Body of pancreas (tissue), 4 donors: ENCODE measurements around the gene DNASE1L3. TPM values are rescaled to one million over a fixed set of nuclear protein-coding genes. Genes with fewer than 3 reads are reported as not detected.

ENCODE experiments used
- ATAC-seq: fragments of 150-250 bp; one replicate; pipeline ENCODE4 v1.9.1; 2016
- DNase-seq, 4 donors: peaks; one replicate each; pipeline ENCODE4 v3.0.0-alpha.2; 2019
- H3K27ac ChIP-seq, 4 donors: fragments of 200-600 bp; sonication (generic); 1 replicate in 3 of 4; 2 replicates in 1 of 4; pipeline versions ENCODE4 v1.5.1 to v1.6.1; 2016 to 2019; ENCODE audit warnings: mild to moderate bottlenecking in 1 of 4, mixed read lengths in 1 of 4, moderate library complexity in 1 of 4
- H3K27me3 ChIP-seq, 2 donors: fragments of 200-600 bp; sonication (generic); one replicate each; pipeline ENCODE4 v1.6.0; 2016; ENCODE audit warnings: mild to moderate bottlenecking in 1 of 2
- H3K36me3 ChIP-seq, 2 donors: fragments of 200-600 bp; sonication (generic); replicated peaks in 1 of 2; 2 replicates each; pipeline ENCODE4 v1.5.1; 2016; ENCODE audit warnings: low read depth in 2 of 2; ENCODE audit not compliant: insufficient read depth in 1 of 2
- H3K4me1 ChIP-seq: fragments of 200-600 bp; sonication (generic); one replicate; pipeline ENCODE4 v1.6.0; 2016
- H3K4me3 ChIP-seq, 2 donors: fragments of 200-600 bp; sonication (generic); 1 replicate in 1 of 2; 2 replicates in 1 of 2; pipeline ENCODE4 v1.5.1; 2016 to 2019
- H3K9me3 ChIP-seq, 3 donors: fragments of 200-600 bp; sonication (generic); 1 replicate in 2 of 3; 2 replicates in 1 of 3; pipeline ENCODE4 v1.5.1; 2016
- POLR2A ChIP-seq, 3 donors: fragments of 450-650 bp; IDR thresholded peaks; one replicate each; pipeline ENCODE4 v1.6.1; 2016; ENCODE audit warnings: antibody characterized with exemption in 3 of 3, mild to moderate bottlenecking in 2 of 3
- WGBS, 2 donors: methylation state at CpG; one replicate each; pipeline ENCODE4 v1.1.5; 2017; 5-methylcytosine and 5-hydroxymethylcytosine counted together
- intact Hi-C: fragments of 100-400 bp; cut with DNase I; formaldehyde crosslinking; loops from one replicate; pipeline ENCODE4 v1.15.1; 2023
- total RNA-seq, 2 donors: library from RNA; depleted of rRNA; stranded (reverse); fragments of >200 nt; gene quantifications; one replicate each; pipeline ENCODE4 v1.1.0, GENCODE V29; 2016
- TF ChIP-seq, protein P1 (sequence below), 7 experiments: fragments of 450-650 bp in 4 of 7; fragments of 200-600 bp in 3 of 7; sonication (generic) in 3 of 7; IDR thresholded peaks; one replicate each; pipeline ENCODE4 v1.5.1; 2016 to 2019; ENCODE audit warnings: antibody characterized with exemption in 7 of 7

DNASE1L3 gene
- total RNA-seq, 2 donors from 2014 or later, result 2.1 TPM; not detected in 1

- peak overlapping the region; percentile 13 to 90 for H3K4me3 ChIP-seq
- intact Hi-C loops, result no loop called here
- no peaks in the 10 kb centered on the region for H3K9me3 ChIP-seq
- ATAC-seq (no peak), DNase-seq (peak in 1 of 4 donors; percentile 17)
- no peaks in the 10 kb centered on the region for H3K27me3 ChIP-seq
- peak overlapping the region in 3 of 4 donors; percentile 48 to 80 (median 76) for H3K27ac ChIP-seq
- WGBS, 2 donors, result 21 to 22% methylated on average over 18 to 24 of the region's 24 CpGs
- H3K36me3 ChIP-seq, result no peaks in the 10 kb centered on the region
- H3K4me1 ChIP-seq, result peaks cover 23% of the 10 kb centered on the region
- TF ChIP-seq POLR2A (IDR thresholded peaks at IDR 0.05), result no peak
- TF ChIP-seq, protein P1, sequence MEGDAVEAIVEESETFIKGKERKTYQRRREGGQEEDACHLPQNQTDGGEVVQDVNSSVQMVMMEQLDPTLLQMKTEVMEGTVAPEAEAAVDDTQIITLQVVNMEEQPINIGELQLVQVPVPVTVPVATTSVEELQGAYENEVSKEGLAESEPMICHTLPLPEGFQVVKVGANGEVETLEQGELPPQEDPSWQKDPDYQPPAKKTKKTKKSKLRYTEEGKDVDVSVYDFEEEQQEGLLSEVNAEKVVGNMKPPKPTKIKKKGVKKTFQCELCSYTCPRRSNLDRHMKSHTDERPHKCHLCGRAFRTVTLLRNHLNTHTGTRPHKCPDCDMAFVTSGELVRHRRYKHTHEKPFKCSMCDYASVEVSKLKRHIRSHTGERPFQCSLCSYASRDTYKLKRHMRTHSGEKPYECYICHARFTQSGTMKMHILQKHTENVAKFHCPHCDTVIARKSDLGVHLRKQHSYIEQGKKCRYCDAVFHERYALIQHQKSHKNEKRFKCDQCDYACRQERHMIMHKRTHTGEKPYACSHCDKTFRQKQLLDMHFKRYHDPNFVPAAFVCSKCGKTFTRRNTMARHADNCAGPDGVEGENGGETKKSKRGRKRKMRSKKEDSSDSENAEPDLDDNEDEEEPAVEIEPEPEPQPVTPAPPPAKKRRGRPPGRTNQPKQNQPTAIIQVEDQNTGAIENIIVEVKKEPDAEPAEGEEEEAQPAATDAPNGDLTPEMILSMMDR (IDR thresholded peaks at IDR 0.05), result no peak
These were observed 25.9 kb upstream of the DNASE1L3 start for GRCh38 chr3:58236527-58237237.

DNA sequence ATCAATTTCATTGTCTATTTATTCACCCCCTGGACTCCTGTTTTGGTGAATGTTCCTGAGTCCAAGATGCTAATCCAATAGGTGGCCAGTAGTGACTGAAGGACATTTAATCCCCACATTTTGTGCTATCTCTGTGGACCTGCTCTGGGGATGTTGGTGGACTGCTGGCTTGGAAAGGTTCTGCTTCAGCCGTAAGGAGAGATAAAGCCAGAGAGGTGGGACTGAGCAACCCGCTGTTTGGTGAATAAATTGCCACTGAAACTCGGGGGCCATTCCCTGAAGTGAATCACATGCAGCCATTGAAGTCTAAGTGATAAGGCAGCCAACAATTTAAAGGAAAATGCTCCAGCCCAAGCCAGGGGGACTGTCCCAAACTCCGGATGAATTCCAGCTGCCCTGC, 25.2 kb upstream of the DNASE1L3 start:
- Histone ChIP-seq H3K27me3 (no peaks in the 10 kb centered on the region), H3K4me1 (peaks cover 23% of the 10 kb centered on the region), H3K36me3 (no peaks in the 10 kb centered on the region), H3K9me3 (no peaks in the 10 kb centered on the region), H3K27ac (peak overlapping the region in 1 of 4 donors; percentile 80), H3K4me3 (no peak overlapping the region)
- WGBS, 2 donors, result 53 to 64% methylated on average over 4 of the region's 4 CpGs
- ATAC-seq (no peak), DNase-seq (no peak)
- TF ChIP-seq, protein P1 (IDR thresholded peaks at IDR 0.05), result no peak
- no peak for TF ChIP-seq POLR2A (IDR thresholded peaks at IDR 0.05)
- intact Hi-C loops, result no loop called here

- Histone ChIP-seq H3K4me1 (peaks cover 23% of the 10 kb centered on the region), H3K36me3 (no peaks in the 10 kb centered on the region), H3K4me3 (no peak overlapping the region), H3K27ac (no peak overlapping the region), H3K9me3 (no peaks in the 10 kb centered on the region), H3K27me3 (no peaks in the 10 kb centered on the region)
- 32 to 53% methylated on average over 4 of the region's 4 CpGs for WGBS, 2 donors
- DNase-seq (peak in 1 of 4 donors; percentile 31), ATAC-seq (no peak)
- TF ChIP-seq POLR2A (IDR thresholded peaks at IDR 0.05), result no peak
- TF ChIP-seq, protein P1 (IDR thresholded peaks at IDR 0.05), result no peak
- intact Hi-C loops, result no loop called here
These were observed 23.8 kb upstream of the DNASE1L3 start for GRCh38 chr3:58234516-58234931.

DNA sequence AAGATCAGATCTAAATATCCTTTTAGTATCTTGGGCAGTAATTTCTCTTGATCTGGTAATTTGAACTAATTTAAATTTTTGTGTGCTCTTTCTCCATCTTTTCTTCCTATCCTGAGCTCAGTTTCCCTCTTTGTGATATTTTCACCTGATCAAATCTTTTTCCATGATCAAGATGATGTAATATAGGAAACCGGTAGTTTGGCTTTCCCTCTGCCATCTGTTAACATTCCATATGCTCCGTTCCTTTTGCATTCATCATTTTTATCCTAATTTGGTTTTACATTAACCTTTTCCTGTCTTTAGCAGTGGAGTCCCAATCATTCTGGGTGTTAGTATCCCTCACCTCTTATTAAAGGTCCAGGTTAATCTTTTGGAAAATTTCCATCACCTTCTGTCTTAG, 20.9 kb upstream of the DNASE1L3 start:
- TF ChIP-seq, protein P1 (IDR thresholded peaks at IDR 0.05), result no peak
- no peak for TF ChIP-seq POLR2A (IDR thresholded peaks at IDR 0.05)
- Histone ChIP-seq H3K9me3 (no peaks in the 10 kb centered on the region), H3K27me3 (no peaks in the 10 kb centered on the region), H3K4me1 (peaks cover 8% of the 10 kb centered on the region), H3K36me3 (no peaks in the 10 kb centered on the region), H3K27ac (no peak overlapping the region), H3K4me3 (no peak overlapping the region)
- 19 to 25% methylated on average over 2 of the region's 2 CpGs for WGBS, 2 donors
- intact Hi-C loops, result no loop called here
- no peak for DNase-seq
- no peak for ATAC-seq
